K562 (cell line): ENCODE measurements around the gene TEX35. TPM values are rescaled to one million over a fixed set of nuclear protein-coding genes. Genes with fewer than 3 reads are reported as not detected.

Source experiments
- ATAC-seq: fragments of 200-7000 bp; cut with Tn5 transposase; 3 replicates; pipeline ENCODE4 v1.9.1; 2020; ENCODE audit warnings: moderate library complexity
- BruUV-seq: library from RNA; stranded (reverse); fragments of 400-500 nt; replicated peaks from 2 replicates; lab custom pipeline; 2021; lab: Mats Ljungman, UMichigan
- CTCF ChIA-PET: fragments of 300-600 bp; formaldehyde crosslinking; extraction: SDS; loops from one replicate; lab custom pipeline; 2021; ENCODE audit warnings: low intra/inter-chr PET ratio; lab: Yijun Ruan, JAX
- POLR2A ChIA-PET: fragments of 300-600, 350-650 bp; sonication (Branson Sonifier 250); formaldehyde crosslinking; extraction: SDS; loops from one replicate; lab custom pipeline; 2021; ENCODE audit warnings: antibody characterized with exemption, inconsistent platforms; lab: Yijun Ruan, JAX
- DNase-seq, 4 experiments: peaks; one replicate each; pipeline versions ENCODE4 v3.0.0 to v3.0.0-alpha.2; 2011 to 2018; ENCODE audit warnings: low spot score in 3 of 4, mixed read lengths in 3 of 4; ENCODE audit errors: extremely low read depth in 1 of 4
- FAIRE-seq: peaks from 2 replicates; lab custom pipeline; 2011; peaks lifted over from hg19 to GRCh38; lab: Jason Lieb, UNC
- H2AFZ ChIP-seq: 2 replicates; pipeline ENCODE4 v1.6.0; 2011; ENCODE audit warnings: low read depth, low read length, control low read depth, inconsistent platforms
- H3K27ac ChIP-seq: fragments of 200-600 bp; 3 replicates; pipeline ENCODE4 v1.8.0; 2011; ENCODE audit warnings: low read depth, mild to moderate bottlenecking, control low read depth, inconsistent platforms, low read length, moderate library complexity, mixed read lengths; ENCODE audit errors: extremely low read depth
- H3K27me3 ChIP-seq, 2 experiments: fragments of 300-600 bp in 1 of 2; 2 replicates in 1 of 2; 3 replicates in 1 of 2; pipeline versions ENCODE4 v1.6.0 to v1.8.0; 2011; ENCODE audit warnings: inconsistent platforms in 2 of 2, low read length in 2 of 2, mild to moderate bottlenecking in 1 of 2, mixed read lengths in 1 of 2, moderate library complexity in 1 of 2; ENCODE audit not compliant: control insufficient read depth in 2 of 2, insufficient read depth in 2 of 2
- H3K36me3 ChIP-seq: fragments of 300-600 bp; 3 replicates; pipeline ENCODE4 v1.8.0; 2011; ENCODE audit warnings: mild to moderate bottlenecking, low read length, inconsistent platforms; ENCODE audit not compliant: control insufficient read depth, insufficient read depth
- H3K4me1 ChIP-seq, 2 experiments: fragments of 200-600 bp in 1 of 2; replicated peaks in 1 of 2; 2 replicates in 1 of 2; 3 replicates in 1 of 2; pipeline versions ENCODE4 v1.5.1 to v1.8.0; 2011; ENCODE audit warnings: inconsistent platforms in 2 of 2, low read length in 2 of 2, mild to moderate bottlenecking in 1 of 2, mixed read lengths in 1 of 2, moderate library complexity in 1 of 2; ENCODE audit not compliant: control insufficient read depth in 2 of 2, insufficient read depth in 2 of 2
- H3K4me2 ChIP-seq: 2 replicates; pipeline ENCODE4 v1.6.1; 2011; ENCODE audit warnings: low read length, control low read depth, inconsistent platforms, mixed read lengths; ENCODE audit not compliant: insufficient read depth
- H3K4me3 ChIP-seq: fragments of 200-600 bp; sonication (generic), shearing (Covaris generic); 2 replicates; pipeline ENCODE4 v1.5.1; 2016; ENCODE audit warnings: control low read depth, inconsistent platforms
- H3K79me2 ChIP-seq: fragments of 200-600 bp; 3 replicates; pipeline ENCODE4 v1.8.0; 2011; ENCODE audit warnings: low read length, inconsistent platforms; ENCODE audit not compliant: control insufficient read depth, insufficient read depth
- H3K9ac ChIP-seq, 2 experiments: 2 replicates each; pipeline versions ENCODE4 v1.6.0 to v1.6.1; 2011; ENCODE audit warnings: low read depth in 2 of 2, low read length in 2 of 2, control low read depth in 1 of 2, inconsistent platforms in 1 of 2, mild to moderate bottlenecking in 1 of 2, mixed read lengths in 1 of 2; ENCODE audit not compliant: insufficient read depth in 1 of 2
- H3K9me1 ChIP-seq: one replicate; pipeline ENCODE4 v1.6.0; 2011; ENCODE audit warnings: inconsistent platforms, mild to moderate bottlenecking, low read length, moderate library complexity; ENCODE audit not compliant: control insufficient read depth, insufficient read depth
- H3K9me3 ChIP-seq: replicated peaks from 2 replicates; pipeline ENCODE4 v1.5.1; 2011; ENCODE audit warnings: low read depth, low read length, inconsistent platforms; ENCODE audit not compliant: control insufficient read depth, insufficient read depth
- H4K20me1 ChIP-seq: replicated peaks from 2 replicates; pipeline ENCODE4 v1.6.1; 2011; ENCODE audit warnings: low read length, inconsistent platforms, mixed read lengths; ENCODE audit not compliant: control insufficient read depth, insufficient read depth
- ARID1B ChIP-seq: fragments of 450-650 bp; IDR thresholded peaks from 2 replicates; pipeline ENCODE4 v1.6.1; 2016; ENCODE audit warnings: antibody characterized with exemption, mild to moderate bottlenecking, inconsistent platforms
- BMI1 ChIP-seq: fragments of 150-350 bp; IDR thresholded peaks from 2 replicates; pipeline ENCODE4 v1.6.1; 2014; ENCODE audit warnings: low read length
- CBFA2T2 ChIP-seq: fragments of 450-650 bp; conservative IDR thresholded peaks from 2 replicates; pipeline ENCODE4 v1.6.1; 2017; ENCODE audit warnings: mild to moderate bottlenecking
- CBFA2T3 ChIP-seq: fragments of 450-650 bp; IDR thresholded peaks from 2 replicates; pipeline ENCODE4 v1.6.1; 2017
- DPF2 ChIP-seq: fragments of 450-650 bp; IDR thresholded peaks from 2 replicates; pipeline ENCODE4 v1.6.1; 2016
- ELK1 ChIP-seq: sonication (generic); formaldehyde crosslinking; IDR thresholded peaks from 2 replicates; pipeline ENCODE4 v1.8.1; 2022; ENCODE audit warnings: missing genetic modification reagents
- EP400 ChIP-seq: fragments of 450-650 bp; IDR thresholded peaks from 2 replicates; pipeline ENCODE4 v1.6.1; 2017; ENCODE audit warnings: antibody characterized with exemption, mild to moderate bottlenecking, moderate library complexity
- FOS ChIP-seq: IDR thresholded peaks from 3 replicates; pipeline ENCODE4 v1.6.1; 2011; ENCODE audit not compliant: insufficient read length; ENCODE audit errors: extremely low read depth
- FOXM1 ChIP-seq, 2 experiments: fragments of 450-650 bp in 1 of 2; sonication (generic) in 1 of 2; formaldehyde crosslinking in 1 of 2; IDR thresholded peaks; 2 replicates each; pipeline versions ENCODE4 v1.6.1 to v1.9.0; 2017 to 2022; ENCODE audit warnings: low read depth in 2 of 2, mild to moderate bottlenecking in 2 of 2, missing genetic modification reagents in 1 of 2, moderate library complexity in 1 of 2
- GATA2 ChIP-seq: sonication (generic); formaldehyde crosslinking; IDR thresholded peaks from 2 replicates; pipeline ENCODE4 v1.4.0; 2020; ENCODE audit warnings: mild to moderate bottlenecking, missing genetic modification reagents
- GATAD2A ChIP-seq: fragments of 450-650 bp; IDR thresholded peaks from 2 replicates; pipeline ENCODE4 v1.6.1; 2017
- HMG20B ChIP-seq: fragments of 250-450 bp; sonication (Bioruptor Pico); IDR thresholded peaks from 2 replicates; pipeline ENCODE4 v1.5.0; 2021; ENCODE audit warnings: mild to moderate bottlenecking
- KLF1 ChIP-seq: fragments of 450-650 bp; IDR thresholded peaks from 2 replicates; pipeline ENCODE4 v1.6.1; 2016; ENCODE audit warnings: missing genetic modification characterization, missing compliant biosample characterization
- MAFF ChIP-seq: IDR thresholded peaks from 2 replicates; pipeline ENCODE4 v1.6.1; 2012; ENCODE audit warnings: low read length, improper control_type of control experiment
- NCOR1 ChIP-seq: fragments of 450-650 bp; IDR thresholded peaks from 2 replicates; pipeline ENCODE4 v1.6.1; 2016; ENCODE audit warnings: mild to moderate bottlenecking, moderate library complexity
- PHF20 ChIP-seq: fragments of 450-650 bp; IDR thresholded peaks from 2 replicates; pipeline ENCODE4 v1.6.1; 2018; ENCODE audit not compliant: partially characterized antibody
- POLR2AphosphoS5 ChIP-seq: IDR thresholded peaks from 2 replicates; pipeline ENCODE4 v1.6.1; 2011; ENCODE audit warnings: mild to moderate bottlenecking, low read depth, low read length, moderate library complexity; ENCODE audit not compliant: control insufficient read depth, insufficient read depth
- SFPQ ChIP-seq: fragments of 200-400 bp; formaldehyde crosslinking; IDR thresholded peaks from 2 replicates; pipeline ENCODE4 v1.6.1; 2017; ENCODE audit warnings: mild to moderate bottlenecking, low read depth, low read length, moderate library complexity
- SP2 ChIP-seq: IDR thresholded peaks from 2 replicates; pipeline ENCODE4 v1.6.1; 2011; ENCODE audit warnings: mild to moderate bottlenecking, low read depth, low read length, moderate library complexity; ENCODE audit not compliant: poor library complexity, severe bottlenecking; ENCODE audit errors: extremely low read depth
- TAL1 ChIP-seq: fragments of 450-650 bp; IDR thresholded peaks from 2 replicates; pipeline ENCODE4 v1.6.1; 2016; ENCODE audit warnings: mild to moderate bottlenecking
- TCF3 ChIP-seq: sonication (generic); formaldehyde crosslinking; IDR thresholded peaks from 2 replicates; pipeline ENCODE4 v1.4.0; 2020; ENCODE audit warnings: mild to moderate bottlenecking, missing genetic modification reagents
- TEAD4 ChIP-seq, 2 experiments: sonication (generic) in 1 of 2; formaldehyde crosslinking in 1 of 2; IDR thresholded peaks; 2 replicates each; pipeline versions ENCODE4 v1.6.1 to v1.8.0; 2012 to 2022; ENCODE audit warnings: borderline replicate concordance in 1 of 2, inconsistent platforms in 1 of 2, low read length in 1 of 2, mild to moderate bottlenecking in 1 of 2, missing genetic modification reagents in 1 of 2
- WGBS: fragments of 100-300 bp; shearing (Covaris generic); methylation state at CpG from one replicate; pipeline ENCODE4 v1.1.6; 2016; ENCODE audit warnings: low coverage, mixed read lengths; ENCODE audit not compliant: insufficient coverage; ENCODE audit errors: missing lambda C conversion rate; 5-methylcytosine and 5-hydroxymethylcytosine counted together
- in situ Hi-C: fragments of 300-500 bp; cut with MboI; formaldehyde crosslinking; loops from 4 replicates; pipeline ENCODE4 v1.15.0; 2018; ENCODE audit warnings: inconsistent platforms, mixed read lengths
- intact Hi-C: fragments of 100-400 bp; cut with micrococcal nuclease; formaldehyde crosslinking; loops from 2 replicates; pipeline ENCODE4 v1.14.2; 2022
- polyA plus RNA-seq, 8 experiments: library from polyadenylated mRNA; depleted of rRNA in 4 of 8; stranded (reverse) in 5 of 8; unstranded in 3 of 8; fragments of >200 nt; fragmentation: Nextera tagmentation in 2 of 8; fragmentation: Illumina TruSeq in 1 of 8; extraction: Ambion mirVana in 2 of 8; extraction: Trizol in 1 of 8; gene quantifications; 2 replicates each; pipeline versions ENCODE4 v1.2.1 to v1.2.3, GENCODE V29; 2011 to 2014; ENCODE audit warnings: inconsistent platforms in 1 of 8, missing spikeins in 1 of 8
- total RNA-seq, 7 experiments: library from RNA; depleted of rRNA in 6 of 7; stranded (reverse); fragments of >200 nt in 6 of 7; fragmentation: Illumina TruSeq in 2 of 7; extraction: Trizol in 2 of 7; gene quantifications; 2 replicates each; pipeline versions ENCODE4 v1.2.1 to v1.2.3, GENCODE V29; 2011 to 2021; ENCODE audit warnings: low replicate concordance in 1 of 7

The TEX35 gene
- total and polyA plus RNA-seq, 9 of the 15 experiments (the other 6 are each of a cell fraction or from before 2014, with no cell fraction given) = not detected

- intact Hi-C loops = loop anchor here (5.0 to 10.0 kb wide), 2 partner anchors 542 to 835 kb away; partner anchors contain the start of gene TOR3A
Measured at GRCh38 chr1:178540204-178540603, 27.3 kb downstream of the TEX35 start.

More at GRCh38 chr1:178540204-178540603, 27.3 kb downstream of the TEX35 start:
- H3K79me2 ChIP-seq = no peaks in the 10 kb centered on the region
- no peak overlapping the region for H3K9ac ChIP-seq
- peaks cover 23 to 56% of the 10 kb centered on the region in 2 experiments for H3K27me3 ChIP-seq
- no peak overlapping the region for H2AFZ ChIP-seq
- CTCF ChIA-PET = no interaction called here
- peak; percentile 57 for TF ChIP-seq TEAD4 (IDR thresholded peaks at IDR 0.05; ENCODE audit: low read length)
- TF ChIP-seq TEAD4 (CRISPR knock-in tag; IDR thresholded peaks at IDR 0.05; ENCODE audit: borderline replicate concordance) = no peak
- peak; percentile 37; the same call in 1 of the 2 replicates for TF ChIP-seq DPF2
- TF ChIP-seq ELK1 (CRISPR knock-in tag) = no peak
- TF ChIP-seq TAL1 = peak; percentile 80
- no peak for TF ChIP-seq GATAD2A
- peak; percentile 70 for TF ChIP-seq CBFA2T3
- TF ChIP-seq BMI1 = no peak
- TF ChIP-seq EP400 = no peak
- no peak for TF ChIP-seq HMG20B (CRISPR knock-in tag)
- TF ChIP-seq MAFF = no peak
- peak; percentile 39; the same call in 1 of the 2 replicates for TF ChIP-seq GATA2
- TF ChIP-seq NCOR1 = peak; percentile 59
- TF ChIP-seq FOS = no peak
- peak; percentile 68; the same call in 1 of the 2 replicates for TF ChIP-seq ARID1B
- TF ChIP-seq CBFA2T2 = peak; percentile 47
- TF ChIP-seq POLR2AphosphoS5 = peak; percentile 42; the same call in 1 of the 2 replicates
- no peak for TF ChIP-seq SP2
- no peak for TF ChIP-seq SFPQ
- TF ChIP-seq PHF20 = no peak
- TF ChIP-seq KLF1 = peak; percentile 82
- peak; percentile 82 for TF ChIP-seq TCF3 (CRISPR knock-in tag)
- TF ChIP-seq FOXM1 (IDR thresholded peaks at IDR 0.05; ENCODE audit: low read depth) = no peak
- no peak for TF ChIP-seq FOXM1 (CRISPR knock-in tag; IDR thresholded peaks at IDR 0.05; ENCODE audit: low read depth)
- in situ Hi-C loops = loop anchor here (25.0 kb wide), 1 partner anchor 822 kb away; the partner anchor contains the start of gene AXDND1
- FAIRE-seq (peak; percentile 57), ATAC-seq (0 out of 3 replicates have a peak, but pooled peaks have one; percentile 5), DNase-seq (peak; percentile 29 to 60 (median 39))
- POLR2A ChIA-PET = interaction anchor here (0.6 to 1.5 kb wide), 5 partner anchors 13 to 1283 kb away, joined by 3 to 6 read pairs (median 3); no protein-coding TSS in a partner anchor
- WGBS = 2% methylated on average over 6 of the region's 6 CpGs
- H3K27ac ChIP-seq = no peak overlapping the region
- H3K4me2 ChIP-seq = no peak overlapping the region; the same call in 1 of the 2 replicates
- H3K36me3 ChIP-seq = no peaks in the 10 kb centered on the region
- no peak overlapping the region for H3K4me3 ChIP-seq
- peaks cover 0 to 16% of the 10 kb centered on the region in 2 experiments; a peak in 4 of 5 replicates for H3K4me1 ChIP-seq
- H3K9me3 ChIP-seq = no peaks in the 10 kb centered on the region
- peaks cover 5% of the 10 kb centered on the region for H3K9me1 ChIP-seq
- no peaks in the 10 kb centered on the region; the same call in 1 of the 2 replicates for H4K20me1 ChIP-seq
- BruUV-seq = no TSS peak
